ENCODE measurements around the gene ELF3.
A peak's percentile ranks its signal among the peaks of the same experiment; 100 is the strongest.
"Not testable (repeated sequence)": the region's sequence is repeated elsewhere in the genome, so short reads cannot be mapped to it uniquely, and the experiment has no call there.

Gene ELF3

DNA sequence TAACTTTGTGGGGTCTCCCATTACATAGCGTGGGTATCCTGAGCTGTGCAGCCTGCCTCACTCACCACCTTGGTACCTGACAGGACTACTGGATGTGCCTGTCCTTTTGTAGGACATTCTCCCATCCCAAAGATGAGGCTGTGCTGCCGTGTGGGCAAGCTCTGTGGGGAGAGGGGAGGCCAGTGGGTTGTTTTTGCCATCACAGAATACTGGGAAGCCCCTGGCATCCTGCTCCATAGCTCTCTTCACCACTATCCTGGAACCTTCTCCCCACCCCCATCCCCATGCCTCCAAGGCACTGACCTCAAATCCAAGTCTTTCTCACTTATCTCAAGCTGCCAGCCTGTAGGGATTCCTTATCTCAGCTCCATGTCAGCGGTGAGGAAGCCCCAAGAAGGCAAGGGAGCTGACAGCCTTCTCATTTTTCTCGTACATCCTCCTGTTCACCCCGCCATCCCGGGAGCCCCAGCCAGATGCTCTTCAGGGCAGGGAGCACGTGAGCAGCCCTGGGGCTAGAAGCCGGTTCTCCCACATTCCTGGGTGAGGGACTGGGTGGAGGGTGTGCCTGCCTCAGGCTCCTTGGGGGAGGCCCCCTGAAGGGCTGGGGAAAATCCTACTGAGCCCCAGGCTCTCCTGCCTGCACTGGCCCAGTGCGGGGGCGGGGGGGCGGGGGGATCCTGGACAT is 2.4 kb upstream of the ELF3 start:
- DNase-seq (ENCODE audit: low read depth) = no peak

GRCh38 chr1:202009326-202010179 is 834 bp upstream of the ELF3 start:
- peak; percentile 53 for DNase-seq (ENCODE audit: low read depth)

DNA sequence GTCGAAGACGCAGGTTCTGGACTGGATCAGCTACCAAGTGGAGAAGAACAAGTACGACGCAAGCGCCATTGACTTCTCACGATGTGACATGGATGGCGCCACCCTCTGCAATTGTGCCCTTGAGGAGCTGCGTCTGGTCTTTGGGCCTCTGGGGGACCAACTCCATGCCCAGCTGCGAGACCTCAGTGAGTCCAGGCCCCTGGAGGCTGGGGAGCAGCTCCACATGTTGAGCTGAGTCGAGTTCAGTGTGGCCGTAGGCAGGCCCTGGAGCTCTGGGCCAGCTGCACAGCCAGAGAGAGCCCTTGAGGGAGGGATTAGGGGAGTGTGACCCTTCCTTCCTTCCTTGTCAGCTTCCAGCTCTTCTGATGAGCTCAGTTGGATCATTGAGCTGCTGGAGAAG is 1.6 kb downstream of the ELF3 start:
- no peak for DNase-seq (ENCODE audit: low read depth)

GRCh38 chr1:202012544-202013478 is 2.4 kb downstream of the ELF3 start:
- no peak for DNase-seq (ENCODE audit: low read depth)

GRCh38 chr1:202013603-202014002 is 3.2 kb downstream of the ELF3 start:
- no peak for DNase-seq (ENCODE audit: low read depth)

DNA sequence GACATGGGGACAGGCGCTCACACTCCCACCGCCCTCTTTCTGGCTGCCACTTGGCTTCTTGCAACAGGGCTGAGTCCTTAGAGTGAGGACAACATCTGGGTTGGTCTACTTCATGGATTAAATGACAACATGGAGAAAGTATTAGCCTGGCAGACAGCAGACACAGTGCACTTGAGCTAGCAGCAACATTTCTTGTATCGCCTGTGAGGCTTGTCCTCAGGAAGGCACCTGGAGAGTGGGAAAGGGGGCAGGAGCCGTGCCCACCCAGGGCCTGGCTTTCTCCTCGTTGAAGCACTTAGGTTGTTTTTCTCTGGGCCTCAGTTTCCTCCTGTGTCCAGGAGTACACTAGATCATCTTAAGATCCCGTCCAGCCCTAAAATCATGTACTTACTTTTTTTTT is 3.7 kb downstream of the ELF3 start:
- no peak for DNase-seq (ENCODE audit: low read depth)

DNA sequence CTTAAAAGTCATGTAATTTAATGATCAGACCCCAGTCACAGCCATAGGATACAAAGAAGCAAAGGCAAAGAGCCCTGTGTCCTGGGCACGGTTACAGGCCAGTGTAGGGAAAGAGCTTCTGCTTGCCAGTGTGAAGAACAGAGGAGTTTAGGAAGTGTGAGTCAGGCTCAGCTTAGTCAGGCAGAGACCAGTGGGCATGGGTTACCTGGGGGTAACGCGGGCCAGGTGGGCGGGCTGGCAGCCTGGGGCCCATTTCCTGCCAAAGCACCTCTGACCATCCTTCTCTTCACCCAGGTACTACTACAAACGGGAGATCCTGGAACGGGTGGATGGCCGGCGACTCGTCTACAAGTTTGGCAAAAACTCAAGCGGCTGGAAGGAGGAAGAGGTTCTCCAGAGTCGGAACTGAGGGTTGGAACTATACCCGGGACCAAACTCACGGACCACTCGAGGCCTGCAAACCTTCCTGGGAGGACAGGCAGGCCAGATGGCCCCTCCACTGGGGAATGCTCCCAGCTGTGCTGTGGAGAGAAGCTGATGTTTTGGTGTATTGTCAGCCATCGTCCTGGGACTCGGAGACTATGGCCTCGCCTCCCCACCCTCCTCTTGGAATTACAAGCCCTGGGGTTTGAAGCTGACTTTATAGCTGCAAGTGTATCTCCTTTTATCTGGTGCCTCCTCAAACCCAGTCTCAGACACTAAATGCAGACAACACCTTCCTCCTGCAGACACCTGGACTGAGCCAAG is 4.7 kb downstream of the ELF3 start:
- DNase-seq (ENCODE audit: low read depth) = no peak

DNA sequence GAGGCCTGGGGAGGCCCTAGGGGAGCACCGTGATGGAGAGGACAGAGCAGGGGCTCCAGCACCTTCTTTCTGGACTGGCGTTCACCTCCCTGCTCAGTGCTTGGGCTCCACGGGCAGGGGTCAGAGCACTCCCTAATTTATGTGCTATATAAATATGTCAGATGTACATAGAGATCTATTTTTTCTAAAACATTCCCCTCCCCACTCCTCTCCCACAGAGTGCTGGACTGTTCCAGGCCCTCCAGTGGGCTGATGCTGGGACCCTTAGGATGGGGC is 5.2 kb downstream of the ELF3 start:
- no peak for DNase-seq (ENCODE audit: low read depth)

GRCh38 chr1:202016022-202016810 is 5.8 kb downstream of the ELF3 start:
- DNase-seq (ENCODE audit: low read depth) = no peak

DNA sequence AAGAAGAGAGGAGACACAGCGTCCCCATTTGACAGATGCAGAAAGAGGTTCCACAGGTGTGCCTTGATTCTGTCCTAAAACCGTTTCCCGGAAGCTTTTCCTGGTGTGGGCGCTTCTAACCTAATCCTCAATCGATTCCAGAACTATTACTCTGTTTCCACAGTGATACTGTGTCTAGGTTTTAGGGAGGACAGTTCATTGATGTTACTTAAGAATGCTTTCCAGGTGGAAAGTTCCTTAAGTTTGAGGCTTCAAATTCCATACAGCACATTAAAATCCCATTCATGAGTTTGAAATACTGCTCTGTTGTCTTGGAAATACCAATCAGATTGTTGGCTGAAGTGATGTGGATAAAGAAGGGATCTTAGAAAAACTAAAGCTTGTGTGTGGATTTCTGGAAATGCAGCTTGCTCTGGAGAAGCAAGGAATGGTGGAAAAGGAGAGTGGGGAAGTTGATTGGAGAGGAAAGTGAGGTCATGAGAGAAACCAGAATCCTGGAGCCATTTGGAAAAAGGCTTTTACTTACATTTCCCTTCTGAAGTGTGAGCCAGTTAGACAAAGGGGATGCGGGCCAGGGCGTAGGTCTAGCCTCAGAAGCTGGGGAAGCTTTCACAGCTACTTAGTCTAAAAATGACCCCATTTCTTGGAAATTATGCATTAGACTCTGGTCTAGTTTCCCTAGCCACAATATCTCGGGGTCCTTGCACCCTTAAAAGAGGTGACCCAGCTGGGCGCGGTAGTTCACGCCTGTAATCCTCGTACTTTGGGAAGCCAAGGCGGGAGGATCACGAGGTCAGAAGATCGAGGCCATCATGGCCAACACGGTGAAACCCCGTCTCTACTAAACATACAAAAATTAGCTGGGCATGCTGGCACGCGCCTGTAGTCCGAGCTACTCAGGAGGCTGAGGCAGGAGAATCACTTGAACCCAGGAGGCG is 6.7 kb downstream of the ELF3 start:
- no peak for DNase-seq (ENCODE audit: low read depth)

DNA sequence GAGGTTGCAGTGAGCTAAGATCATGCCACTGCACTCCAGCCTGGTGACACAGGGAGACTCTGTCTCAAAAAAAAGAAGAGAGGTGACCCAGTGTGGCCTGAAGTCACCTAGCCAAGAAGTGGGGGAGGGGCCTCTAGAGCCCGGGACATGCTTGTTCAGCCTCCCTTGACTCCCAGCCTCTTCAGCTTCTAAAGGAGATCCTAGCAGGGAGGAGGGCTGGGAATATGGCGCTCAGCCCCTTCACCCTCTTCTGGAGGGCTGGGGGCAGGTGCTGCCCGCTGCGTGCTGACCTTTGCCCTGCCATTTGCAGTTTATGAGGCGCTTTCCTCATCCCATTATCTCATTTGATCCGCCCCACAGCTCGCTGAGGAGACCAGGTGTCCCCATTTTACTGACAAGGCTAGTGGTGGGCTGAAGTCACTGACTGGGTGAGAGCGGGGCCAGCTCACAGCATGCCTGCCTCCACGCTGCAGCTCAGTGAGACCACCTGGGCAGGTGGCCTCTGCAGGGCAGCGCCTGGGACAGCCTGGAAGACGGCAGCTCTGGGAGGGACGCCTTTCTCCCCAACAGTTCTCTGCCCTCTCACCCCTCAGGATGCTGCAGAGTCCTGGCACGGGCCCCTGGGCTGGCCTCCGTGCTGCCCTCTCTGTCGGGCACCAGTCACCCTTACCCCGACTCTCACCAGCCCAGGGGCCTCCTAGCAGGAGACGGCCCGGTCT is 7.5 kb downstream of the ELF3 start:
- no peak for DNase-seq (ENCODE audit: low read depth)

DNA sequence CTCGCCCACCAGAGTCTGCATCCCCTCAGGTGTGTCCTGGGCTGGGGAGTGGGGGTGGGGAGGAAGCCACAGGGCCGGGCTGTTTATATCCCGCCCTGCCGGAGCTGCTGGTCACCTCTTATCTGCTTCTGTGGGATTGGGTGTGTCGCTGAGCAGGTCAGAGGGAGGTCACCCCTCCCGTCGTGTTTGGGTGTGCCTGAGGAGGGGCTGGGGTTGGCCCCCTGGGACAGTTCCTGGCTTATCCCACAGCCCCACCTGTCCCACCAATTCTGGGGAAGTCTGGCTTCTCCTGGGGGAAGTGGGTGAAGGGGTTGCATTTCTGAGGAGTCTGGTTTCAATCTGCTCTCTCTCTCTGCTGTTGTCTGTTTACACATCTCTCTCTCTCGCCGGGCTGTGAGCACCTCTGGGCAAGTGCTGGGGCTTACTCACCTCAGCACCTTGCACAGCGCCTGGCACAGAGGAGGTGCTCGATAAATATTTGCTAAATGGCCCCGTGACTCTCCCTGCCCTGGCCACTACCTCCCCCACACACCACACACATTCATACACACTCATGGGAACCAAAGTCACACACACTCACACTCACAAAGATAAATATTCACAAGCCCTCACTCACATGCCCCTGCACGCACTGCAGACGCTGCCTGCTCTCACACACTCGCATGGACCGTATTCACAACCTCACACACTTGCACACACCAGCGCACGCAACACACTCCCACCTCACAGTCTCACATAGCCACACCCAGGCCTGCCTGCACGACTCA is 8.3 kb downstream of the ELF3 start:
- DNase-seq (ENCODE audit: low read depth) = no peak

GRCh38 chr1:202019235-202019558 is 8.8 kb downstream of the ELF3 start:
- not testable (repeated sequence) for DNase-seq (ENCODE audit: low read depth)

DNA sequence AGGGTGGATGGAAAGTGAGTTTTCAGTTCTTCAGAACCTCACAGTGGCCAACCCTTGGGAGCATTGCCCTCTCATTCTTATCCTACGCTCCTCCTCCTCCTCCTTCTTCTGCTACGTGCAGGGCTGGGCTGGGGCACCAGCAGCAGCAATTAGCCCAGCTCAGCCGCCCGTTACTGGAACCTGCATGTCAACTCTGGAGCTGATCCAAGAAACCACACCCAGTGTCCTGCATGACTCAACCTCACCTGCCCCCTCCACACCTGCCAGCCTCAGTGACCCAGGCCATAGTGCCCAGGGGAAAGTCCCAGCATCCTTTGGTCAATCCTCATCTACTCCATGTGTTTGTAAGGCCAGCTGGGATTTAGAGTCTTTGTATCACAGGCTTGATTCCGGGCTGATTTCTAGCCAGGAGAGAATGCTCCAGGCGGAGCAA is 12.6 kb downstream of the ELF3 start:
- DNase-seq (ENCODE audit: low read depth) = no peak

GRCh38 chr1:202029171-202029665 is 18.8 kb downstream of the ELF3 start:
- DNase-seq (ENCODE audit: low read depth) = no peak

DNA sequence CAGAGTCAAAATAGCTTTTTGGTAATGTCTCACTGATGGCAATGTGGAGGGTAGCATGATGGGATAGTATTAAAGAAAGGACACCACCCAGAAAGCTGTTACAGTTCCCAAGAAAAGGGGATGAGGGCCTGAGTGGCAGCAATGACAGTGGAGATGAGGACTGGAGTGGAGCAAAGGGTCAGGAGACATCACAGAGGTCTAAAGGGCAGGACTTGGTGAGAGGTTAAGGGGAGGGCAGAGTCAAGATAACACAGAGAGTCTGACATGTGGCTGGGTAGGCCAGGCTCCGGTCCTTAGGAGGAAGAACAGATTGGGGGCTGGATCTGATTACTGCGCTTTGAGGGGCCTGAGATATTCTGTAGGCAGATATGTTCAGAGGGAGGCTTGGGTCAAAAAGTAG is 19.3 kb downstream of the ELF3 start:
- no peak for DNase-seq (ENCODE audit: low read depth)

- DNase-seq (ENCODE audit: low read depth) = no peak
Observed at GRCh38 chr1:202031796-202032195, 21.4 kb downstream of the ELF3 start.

DNA sequence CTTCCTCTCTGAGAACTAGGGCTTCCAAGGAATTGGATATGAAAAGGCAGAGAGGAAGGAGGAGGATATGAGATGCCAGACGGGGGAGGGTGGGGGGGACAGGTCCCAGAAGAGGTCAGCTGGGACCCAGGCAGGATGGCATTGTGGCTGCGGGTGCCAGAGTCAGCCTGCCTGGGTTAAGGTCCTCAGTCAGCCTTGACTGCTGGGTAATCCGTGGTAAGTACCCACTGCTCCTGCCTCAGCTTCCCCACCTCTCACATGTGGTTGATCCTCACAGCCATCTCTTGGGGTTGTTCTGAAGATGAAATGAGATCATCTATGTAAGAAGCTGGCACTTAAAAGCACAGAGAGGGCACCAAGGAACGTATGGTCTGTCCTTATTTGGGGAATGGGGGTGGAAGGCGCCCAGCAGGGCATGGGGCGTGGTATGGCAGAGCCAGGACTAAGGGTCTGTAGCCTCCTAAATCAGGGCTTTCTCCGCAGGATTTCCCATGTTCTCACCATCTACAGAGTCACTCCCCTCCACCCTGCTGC is 23.8 kb downstream of the ELF3 start:
- no peak for DNase-seq (ENCODE audit: low read depth)
